CD14-positive monocyte (primary cell): ENCODE measurements around the gene RARRES1. TPM values are rescaled to one million over a fixed set of nuclear protein-coding genes. Genes with fewer than 3 reads are reported as not detected.

Source experiments
- DNase-seq, 3 donors: peaks; one replicate each; pipeline ENCODE4 v3.0.0-alpha.2; 2011 to 2022
- H2AFZ ChIP-seq: 2 replicates; pipeline ENCODE4 v1.6.0; 2012; ENCODE audit warnings: mild to moderate bottlenecking, low read depth, low read length, inconsistent platforms; ENCODE audit not compliant: insufficient read depth, poor library complexity, severe bottlenecking
- H3K27ac ChIP-seq, 2 donors: 1 replicate in 1 of 2; 2 replicates in 1 of 2; pipeline ENCODE4 v1.5.1; 2012 to 2013; ENCODE audit warnings: low read length in 2 of 2, control low read depth in 1 of 2, inconsistent platforms in 1 of 2, low read depth in 1 of 2, mild to moderate bottlenecking in 1 of 2
- H3K27me3 ChIP-seq, 2 donors: one replicate each; pipeline versions ENCODE4 v1.6.0 to v1.6.1; 2011 to 2013; ENCODE audit warnings: low read length in 2 of 2; ENCODE audit not compliant: control insufficient read depth in 2 of 2, insufficient read depth in 2 of 2
- H3K36me3 ChIP-seq, 2 donors: replicated peaks in 1 of 2; 1 replicate in 1 of 2; 2 replicates in 1 of 2; pipeline versions ENCODE4 v1.5.1 to v1.6.1; 2012 to 2013; ENCODE audit warnings: low read length in 2 of 2, control low read depth in 1 of 2, inconsistent platforms in 1 of 2, mild to moderate bottlenecking in 1 of 2; ENCODE audit not compliant: insufficient read depth in 2 of 2, control insufficient read depth in 1 of 2
- H3K4me1 ChIP-seq, 2 donors: 1 replicate in 1 of 2; 2 replicates in 1 of 2; pipeline versions ENCODE4 v1.5.1 to v1.6.1; 2012 to 2013; ENCODE audit warnings: low read length in 2 of 2, control low read depth in 1 of 2, inconsistent platforms in 1 of 2, mild to moderate bottlenecking in 1 of 2, moderate library complexity in 1 of 2; ENCODE audit not compliant: insufficient read depth in 2 of 2, control insufficient read depth in 1 of 2
- H3K4me2 ChIP-seq: replicated peaks from 2 replicates; pipeline ENCODE3; 2012; ENCODE audit warnings: low read length, moderate library complexity, mild to moderate bottlenecking; ENCODE audit not compliant: poor library complexity, severe bottlenecking; ENCODE audit errors: extremely low read depth
- H3K4me3 ChIP-seq, 3 experiments: fragments of 200-600 bp in 1 of 3; sonication (generic) in 1 of 3; replicated peaks in 1 of 3; 1 replicate in 2 of 3; 2 replicates in 1 of 3; pipeline ENCODE4 v1.5.1; 2011 to 2013; ENCODE audit warnings: low read length in 3 of 3, mild to moderate bottlenecking in 3 of 3, control low read depth in 2 of 3, low read depth in 2 of 3, inconsistent platforms in 1 of 3, moderate library complexity in 1 of 3
- H3K79me2 ChIP-seq: 2 replicates; pipeline ENCODE4 v1.6.0; 2012; ENCODE audit warnings: mild to moderate bottlenecking, control low read depth, inconsistent platforms, low read length, moderate library complexity; ENCODE audit not compliant: insufficient read depth
- H3K9ac ChIP-seq: 2 replicates; pipeline ENCODE4 v1.6.0; 2017; ENCODE audit warnings: low read length, mild to moderate bottlenecking; ENCODE audit not compliant: insufficient read depth, poor library complexity, severe bottlenecking
- H3K9me3 ChIP-seq, 2 donors: replicated peaks in 1 of 2; 1 replicate in 1 of 2; 2 replicates in 1 of 2; pipeline versions ENCODE4 v1.5.1 to v1.6.1; 2012 to 2013; ENCODE audit warnings: low read length in 2 of 2, control low read depth in 1 of 2; ENCODE audit not compliant: control insufficient read depth in 1 of 2, insufficient read depth in 1 of 2
- H4K20me1 ChIP-seq: 2 replicates; pipeline ENCODE4 v1.6.0; 2012; ENCODE audit warnings: mild to moderate bottlenecking, low read length, control low read depth, moderate library complexity; ENCODE audit not compliant: insufficient read depth
- H3K27ac Mint-ChIP-seq, 7 donors: one replicate each; pipeline ENCODE4 v1.8.0; 2020; ENCODE audit warnings: mild to moderate bottlenecking in 7 of 7, mixed read lengths in 7 of 7, moderate library complexity in 6 of 7, inconsistent platforms in 2 of 7
- H3K27me3 Mint-ChIP-seq, 3 donors: one replicate each; pipeline ENCODE4 v1.8.0; 2021 to 2022; ENCODE audit warnings: low read depth in 3 of 3, mild to moderate bottlenecking in 3 of 3, mixed read lengths in 3 of 3, moderate library complexity in 3 of 3, inconsistent platforms in 1 of 3
- H3K36me3 Mint-ChIP-seq, 2 donors: one replicate each; pipeline ENCODE4 v1.8.0; 2020; ENCODE audit warnings: mixed read lengths in 2 of 2, inconsistent platforms in 1 of 2, mild to moderate bottlenecking in 1 of 2
- H3K4me1 Mint-ChIP-seq: one replicate; pipeline ENCODE4 v1.8.0; 2020; ENCODE audit warnings: mild to moderate bottlenecking, mixed read lengths
- H3K4me3 Mint-ChIP-seq, 2 donors: one replicate each; pipeline ENCODE4 v1.8.0; 2020; ENCODE audit warnings: mild to moderate bottlenecking in 2 of 2, mixed read lengths in 2 of 2, moderate library complexity in 1 of 2
- H3K9me3 Mint-ChIP-seq, 7 donors: one replicate each; pipeline ENCODE4 v1.8.0; 2020 to 2022; ENCODE audit warnings: mixed read lengths in 7 of 7, mild to moderate bottlenecking in 6 of 7, moderate library complexity in 6 of 7, inconsistent platforms in 2 of 7
- WGBS: methylation state at CpG from one replicate; pipeline ENCODE4 v1.1.5; 2013; ENCODE audit warnings: missing lambda C conversion rate; ENCODE audit not compliant: insufficient coverage; 5-methylcytosine and 5-hydroxymethylcytosine counted together
- intact Hi-C, 2 donors: fragments of 100-400 bp; cut with micrococcal nuclease; formaldehyde crosslinking; loops; one replicate each; pipeline versions ENCODE4 v1.15.0 to v1.15.1; 2023
- polyA plus RNA-seq, 3 donors: library from polyadenylated mRNA; depleted of rRNA in 1 of 3; unstranded in 2 of 3; stranded (reverse) in 1 of 3; fragments of 300-500 nt in 2 of 3; fragments of >200 nt in 1 of 3; fragmentation: Illumina TruSeq in 2 of 3; gene quantifications; 1 replicate in 2 of 3; 2 replicates in 1 of 3; pipeline ENCODE4 v1.2.3, GENCODE V29; 2012 to 2021
- TF ChIP-seq, protein P1 (sequence below): fragments of 200-600 bp; IDR thresholded peaks from one replicate; pipeline ENCODE4 v1.8.0; 2022; ENCODE audit warnings: antibody characterized with exemption, mild to moderate bottlenecking

The RARRES1 gene
- polyA plus RNA-seq, 3 donors = not detected

DNA sequence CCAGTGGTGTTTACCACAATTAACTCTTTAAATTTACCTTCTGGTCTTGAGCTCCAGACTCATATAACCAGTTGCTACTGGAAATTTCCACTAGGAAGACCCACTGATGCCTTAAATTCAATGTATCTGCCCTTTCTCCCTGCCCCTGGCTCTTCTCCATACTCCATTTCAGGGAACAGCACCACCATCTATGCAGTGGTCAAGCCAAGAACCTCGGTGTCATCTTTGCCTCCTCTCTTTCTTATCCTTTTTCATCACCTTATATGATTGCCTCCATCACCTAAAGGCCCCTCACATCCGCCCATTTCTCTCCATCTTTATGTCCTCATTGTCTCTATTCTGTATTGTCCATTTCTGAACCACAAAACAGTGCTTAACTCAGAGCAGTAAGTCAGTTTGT, 48.9 kb upstream of the RARRES1 start:
- Mint-ChIP-seq H3K4me1 (peaks cover 13% of the 10 kb centered on the region), H3K27me3 (peaks cover 0 to 2% (median 2%) of the 10 kb centered on the region in 3 donors), H3K4me3 (no peak overlapping the region), H3K27ac (no peak overlapping the region), H3K9me3 (peaks cover 0 to 4% (median 0%) of the 10 kb centered on the region in 7 donors), H3K36me3 (no peaks in the 10 kb centered on the region)
- H2AFZ ChIP-seq = no peak overlapping the region
- no peaks in the 10 kb centered on the region for H3K9me3 ChIP-seq
- 100% methylated on average over 1 of the region's 2 CpGs for WGBS
- H3K4me2 ChIP-seq = no peak overlapping the region
- no peaks in the 10 kb centered on the region for H3K79me2 ChIP-seq
- H3K4me3 ChIP-seq = no peak overlapping the region
- H4K20me1 ChIP-seq = no peaks in the 10 kb centered on the region
- H3K4me1 ChIP-seq = peaks cover 0 to 5% of the 10 kb centered on the region in 2 donors
- TF ChIP-seq, protein P1, sequence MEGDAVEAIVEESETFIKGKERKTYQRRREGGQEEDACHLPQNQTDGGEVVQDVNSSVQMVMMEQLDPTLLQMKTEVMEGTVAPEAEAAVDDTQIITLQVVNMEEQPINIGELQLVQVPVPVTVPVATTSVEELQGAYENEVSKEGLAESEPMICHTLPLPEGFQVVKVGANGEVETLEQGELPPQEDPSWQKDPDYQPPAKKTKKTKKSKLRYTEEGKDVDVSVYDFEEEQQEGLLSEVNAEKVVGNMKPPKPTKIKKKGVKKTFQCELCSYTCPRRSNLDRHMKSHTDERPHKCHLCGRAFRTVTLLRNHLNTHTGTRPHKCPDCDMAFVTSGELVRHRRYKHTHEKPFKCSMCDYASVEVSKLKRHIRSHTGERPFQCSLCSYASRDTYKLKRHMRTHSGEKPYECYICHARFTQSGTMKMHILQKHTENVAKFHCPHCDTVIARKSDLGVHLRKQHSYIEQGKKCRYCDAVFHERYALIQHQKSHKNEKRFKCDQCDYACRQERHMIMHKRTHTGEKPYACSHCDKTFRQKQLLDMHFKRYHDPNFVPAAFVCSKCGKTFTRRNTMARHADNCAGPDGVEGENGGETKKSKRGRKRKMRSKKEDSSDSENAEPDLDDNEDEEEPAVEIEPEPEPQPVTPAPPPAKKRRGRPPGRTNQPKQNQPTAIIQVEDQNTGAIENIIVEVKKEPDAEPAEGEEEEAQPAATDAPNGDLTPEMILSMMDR = no peak
- DNase-seq = no peak
- no peaks in the 10 kb centered on the region for H3K27me3 ChIP-seq
- H3K9ac ChIP-seq = no peak overlapping the region
- H3K27ac ChIP-seq = no peak overlapping the region
- intact Hi-C loops = no loop called here
- no peaks in the 10 kb centered on the region for H3K36me3 ChIP-seq

DNA sequence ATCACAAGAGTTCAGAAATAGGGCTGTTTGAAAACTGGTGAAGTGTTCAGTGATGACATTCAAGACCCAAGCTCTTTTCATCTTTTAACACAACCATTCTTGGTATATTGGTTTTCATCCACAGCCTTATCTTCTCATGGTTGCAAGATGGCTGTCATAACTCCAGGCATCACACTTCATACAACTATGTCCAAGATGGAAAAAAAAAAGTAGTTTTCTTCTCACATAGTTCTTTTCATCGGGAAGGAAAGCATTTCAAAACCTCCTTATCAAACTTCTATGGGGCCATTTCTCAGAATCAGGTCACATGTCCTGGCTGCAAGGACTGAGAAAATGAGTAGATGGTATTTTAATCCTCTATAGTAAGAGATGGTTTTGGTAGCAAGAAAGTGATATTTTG, 48.5 kb upstream of the RARRES1 start:
- Histone ChIP-seq H3K27ac (no peak overlapping the region), H3K4me1 (peaks cover 0 to 5% of the 10 kb centered on the region in 2 donors), H4K20me1 (no peaks in the 10 kb centered on the region), H3K4me2 (no peak overlapping the region), H3K79me2 (no peaks in the 10 kb centered on the region), H3K9ac (no peak overlapping the region), H3K27me3 (no peaks in the 10 kb centered on the region), H3K36me3 (no peaks in the 10 kb centered on the region), H3K4me3 (no peak overlapping the region), H2AFZ (no peak overlapping the region), H3K9me3 (no peaks in the 10 kb centered on the region)
- no peak for DNase-seq
- intact Hi-C loops = no loop called here
- Mint-ChIP-seq H3K27me3 (peaks cover 0 to 2% (median 2%) of the 10 kb centered on the region in 3 donors), H3K4me1 (peaks cover 13% of the 10 kb centered on the region), H3K27ac (no peak overlapping the region), H3K36me3 (no peaks in the 10 kb centered on the region), H3K4me3 (no peak overlapping the region), H3K9me3 (peaks cover 0 to 4% (median 0%) of the 10 kb centered on the region in 7 donors)
- no CpG with 5 or more reads among the region's 1 CpG for WGBS
- TF ChIP-seq, protein P1 = no peak
